Pulmonary artery endothelial cell (primary cell): Measurements from ENCODE around the gene AMBP. TPM values are rescaled to one million over a fixed set of nuclear protein-coding genes. Genes with fewer than 3 reads are reported as not detected.

Source experiments
- total RNA-seq: library from RNA; depleted of rRNA; stranded (reverse); fragments of >200 nt; gene quantifications from 2 replicates; pipeline ENCODE4 v1.2.3, GENCODE V29; 2014

Gene AMBP
- total RNA-seq, 1 donor from 2014 or later: not detected

Other genes with a start within 250 kb of the AMBP start
- 14.8 and 15.8 TPM in 2 replicates for gene ZNF618, start 202.0 kb downstream of the AMBP start, total RNA-seq
- gene KIF12, start 21.0 kb upstream of the AMBP start, total RNA-seq: 0.18 and 0.53 TPM in 2 replicates
- gene COL27A1, start 77.2 kb upstream of the AMBP start, total RNA-seq: 4.4 and 8.2 TPM in 2 replicates
- gene ORM1, start 244.8 kb upstream of the AMBP start, total RNA-seq: not detected in 2 replicates